Measurements from ENCODE around the gene SCFD2.

- TF ChIP-seq EGR1 (IDR thresholded peaks at IDR 0.05; ENCODE audit: borderline replicate concordance, low read depth, low read length): no peak
- TF ChIP-seq SIN3A (conservative IDR thresholded peaks at IDR 0.05 in 1 of 2, IDR thresholded peaks at IDR 0.05 in 1 of 2; ENCODE audit: low read depth in 1 of 2, low read length in 2 of 2): no peak
- no peak for TF ChIP-seq TEAD4 (IDR thresholded peaks at IDR 0.05; ENCODE audit: low read depth, low read length)
- no peak for TF ChIP-seq MAX (IDR thresholded peaks at IDR 0.05)
- no peak for TF ChIP-seq CREB1 (IDR thresholded peaks at IDR 0.05)
- no peak for TF ChIP-seq POLR2AphosphoS5 (IDR thresholded peaks at IDR 0.05; ENCODE audit: low read depth, low read length)
- no peak for TF ChIP-seq POLR2A (IDR thresholded peaks at IDR 0.05; ENCODE audit: control extremely low read depth in 1 of 2, low read depth in 2 of 2, low read length in 2 of 2)
- TF ChIP-seq CTCF (IDR thresholded peaks at IDR 0.05; ENCODE audit: control extremely low read depth in 1 of 3, insufficient read depth in 1 of 3, low read depth in 1 of 3, low read length in 3 of 3): no peak
- no peak for TF ChIP-seq TAF1 (IDR thresholded peaks at IDR 0.05; ENCODE audit: low read depth, low read length)
Measured at GRCh38 chr4:52977252-52977651, 388.6 kb downstream of the SCFD2 start.

All from H1 (cell line).